ENCODE measurements around the gene CCDC51.

The CCDC51 gene

DNA sequence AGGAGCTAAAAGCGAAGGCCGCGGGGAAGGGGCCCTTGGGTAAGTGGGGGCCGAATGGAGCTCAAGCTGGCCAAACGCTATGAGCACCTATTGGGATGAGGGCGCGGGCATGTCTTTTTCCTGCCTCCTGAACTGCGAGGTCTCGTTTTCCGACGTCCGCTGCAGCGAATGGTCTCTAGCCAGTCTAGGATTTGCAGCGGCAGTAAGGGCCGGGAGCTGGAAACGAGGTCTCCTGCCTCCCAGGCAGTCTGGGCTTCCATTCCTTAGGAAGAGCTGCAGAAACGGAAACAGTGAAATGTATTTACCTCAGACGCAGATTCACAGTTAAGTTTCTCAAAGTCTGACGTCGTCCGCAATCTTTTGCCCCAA, 655 bp upstream of the CCDC51 start:
- TF ChIP-seq ZFP3 (CRISPR knock-in tag; IDR thresholded peaks at IDR 0.05), result no peak
- TF ChIP-seq, protein P1, sequence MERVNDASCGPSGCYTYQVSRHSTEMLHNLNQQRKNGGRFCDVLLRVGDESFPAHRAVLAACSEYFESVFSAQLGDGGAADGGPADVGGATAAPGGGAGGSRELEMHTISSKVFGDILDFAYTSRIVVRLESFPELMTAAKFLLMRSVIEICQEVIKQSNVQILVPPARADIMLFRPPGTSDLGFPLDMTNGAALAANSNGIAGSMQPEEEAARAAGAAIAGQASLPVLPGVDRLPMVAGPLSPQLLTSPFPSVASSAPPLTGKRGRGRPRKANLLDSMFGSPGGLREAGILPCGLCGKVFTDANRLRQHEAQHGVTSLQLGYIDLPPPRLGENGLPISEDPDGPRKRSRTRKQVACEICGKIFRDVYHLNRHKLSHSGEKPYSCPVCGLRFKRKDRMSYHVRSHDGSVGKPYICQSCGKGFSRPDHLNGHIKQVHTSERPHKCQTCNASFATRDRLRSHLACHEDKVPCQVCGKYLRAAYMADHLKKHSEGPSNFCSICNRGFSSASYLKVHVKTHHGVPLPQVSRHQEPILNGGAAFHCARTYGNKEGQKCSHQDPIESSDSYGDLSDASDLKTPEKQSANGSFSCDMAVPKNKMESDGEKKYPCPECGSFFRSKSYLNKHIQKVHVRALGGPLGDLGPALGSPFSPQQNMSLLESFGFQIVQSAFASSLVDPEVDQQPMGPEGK (CRISPR knock-in tag; IDR thresholded peaks at IDR 0.05; ENCODE audit: borderline replicate concordance), result no peak
- ATAC-seq, result peak; percentile 23

DNA sequence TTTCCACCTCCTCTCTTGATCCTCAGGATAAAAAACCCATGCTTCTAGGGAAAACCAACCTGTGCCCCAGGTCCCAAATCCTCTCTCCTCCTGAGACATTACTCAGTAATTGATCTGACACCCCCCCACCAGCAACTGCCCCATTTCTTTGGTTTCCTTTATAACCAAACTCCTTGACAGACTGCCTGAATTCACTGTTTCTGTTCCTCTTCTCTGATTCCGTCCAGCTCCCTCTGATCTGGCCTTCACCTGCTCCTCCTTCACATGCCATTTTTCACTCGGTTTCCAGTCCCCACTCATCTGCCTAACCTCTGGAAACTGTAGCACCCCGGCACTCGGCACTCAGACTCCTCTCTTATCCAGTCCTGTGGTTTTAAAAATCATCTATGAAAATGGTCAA, 2.1 kb downstream of the CCDC51 start:
- ATAC-seq, result no peak
- TF ChIP-seq PPARA (CRISPR knock-in tag; IDR thresholded peaks at IDR 0.05; ENCODE audit: borderline replicate concordance), result no peak
- TF ChIP-seq, protein P2, sequence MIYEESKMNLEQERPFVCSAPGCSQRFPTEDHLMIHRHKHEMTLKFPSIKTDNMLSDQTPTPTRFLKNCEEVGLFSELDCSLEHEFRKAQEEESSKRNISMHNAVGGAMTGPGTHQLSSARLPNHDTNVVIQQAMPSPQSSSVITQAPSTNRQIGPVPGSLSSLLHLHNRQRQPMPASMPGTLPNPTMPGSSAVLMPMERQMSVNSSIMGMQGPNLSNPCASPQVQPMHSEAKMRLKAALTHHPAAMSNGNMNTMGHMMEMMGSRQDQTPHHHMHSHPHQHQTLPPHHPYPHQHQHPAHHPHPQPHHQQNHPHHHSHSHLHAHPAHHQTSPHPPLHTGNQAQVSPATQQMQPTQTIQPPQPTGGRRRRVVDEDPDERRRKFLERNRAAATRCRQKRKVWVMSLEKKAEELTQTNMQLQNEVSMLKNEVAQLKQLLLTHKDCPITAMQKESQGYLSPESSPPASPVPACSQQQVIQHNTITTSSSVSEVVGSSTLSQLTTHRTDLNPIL (CRISPR knock-in tag; IDR thresholded peaks at IDR 0.05; ENCODE audit: low read depth), result no peak
- no peak for TF ChIP-seq GLIS3 (CRISPR knock-in tag; IDR thresholded peaks at IDR 0.05)
- TF ChIP-seq CSDC2 (CRISPR knock-in tag; IDR thresholded peaks at IDR 0.05), result no peak
- TF ChIP-seq RARB (CRISPR knock-in tag; IDR thresholded peaks at IDR 0.05), result no peak
- no peak for TF ChIP-seq SNAI2 (CRISPR knock-in tag; IDR thresholded peaks at IDR 0.05)
- no peak for TF ChIP-seq TOX (CRISPR knock-in tag; IDR thresholded peaks at IDR 0.05; ENCODE audit: borderline replicate concordance)

DNA sequence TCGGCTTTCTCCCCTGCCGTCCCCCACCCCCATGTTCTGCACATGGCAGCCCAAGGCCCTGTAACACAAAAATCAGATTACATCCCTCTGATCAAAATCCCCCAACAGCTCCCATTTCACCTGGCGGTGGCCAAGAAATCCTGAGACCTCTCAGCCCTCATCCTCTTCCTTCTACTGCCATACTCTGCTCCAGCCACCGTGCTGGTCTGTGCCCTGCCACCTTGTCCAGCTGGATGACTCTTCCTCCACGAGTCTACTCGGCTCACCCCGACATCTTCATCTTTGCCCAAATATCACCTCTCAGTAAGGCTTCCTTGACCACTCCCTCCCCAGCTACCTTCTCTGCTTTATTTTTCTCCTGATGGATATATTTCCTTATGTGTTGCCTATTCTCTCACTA, 3.1 kb downstream of the CCDC51 start:
- no peak for ATAC-seq
- TF ChIP-seq ZC3H10 (CRISPR knock-in tag; IDR thresholded peaks at IDR 0.05) (no peak), ARNTL (CRISPR knock-in tag; IDR thresholded peaks at IDR 0.05; ENCODE audit: borderline replicate concordance, low read depth) (no peak), ZNF70 (CRISPR knock-in tag; IDR thresholded peaks at IDR 0.05) (no peak), ISL1 (CRISPR knock-in tag; IDR thresholded peaks at IDR 0.05) (no peak), TCF4 (CRISPR knock-in tag; IDR thresholded peaks at IDR 0.05; ENCODE audit: borderline replicate concordance) (no peak)
- TF ChIP-seq, protein P3, sequence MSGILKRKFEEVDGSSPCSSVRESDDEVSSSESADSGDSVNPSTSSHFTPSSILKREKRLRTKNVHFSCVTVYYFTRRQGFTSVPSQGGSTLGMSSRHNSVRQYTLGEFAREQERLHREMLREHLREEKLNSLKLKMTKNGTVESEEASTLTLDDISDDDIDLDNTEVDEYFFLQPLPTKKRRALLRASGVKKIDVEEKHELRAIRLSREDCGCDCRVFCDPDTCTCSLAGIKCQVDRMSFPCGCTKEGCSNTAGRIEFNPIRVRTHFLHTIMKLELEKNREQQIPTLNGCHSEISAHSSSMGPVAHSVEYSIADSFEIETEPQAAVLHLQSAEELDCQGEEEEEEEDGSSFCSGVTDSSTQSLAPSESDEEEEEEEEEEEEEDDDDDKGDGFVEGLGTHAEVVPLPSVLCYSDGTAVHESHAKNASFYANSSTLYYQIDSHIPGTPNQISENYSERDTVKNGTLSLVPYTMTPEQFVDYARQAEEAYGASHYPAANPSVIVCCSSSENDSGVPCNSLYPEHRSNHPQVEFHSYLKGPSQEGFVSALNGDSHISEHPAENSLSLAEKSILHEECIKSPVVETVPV (CRISPR knock-in tag; IDR thresholded peaks at IDR 0.05), result no peak
- TF ChIP-seq, protein P2 (CRISPR knock-in tag; IDR thresholded peaks at IDR 0.05; ENCODE audit: low read depth), result no peak
- TF ChIP-seq, protein P4, sequence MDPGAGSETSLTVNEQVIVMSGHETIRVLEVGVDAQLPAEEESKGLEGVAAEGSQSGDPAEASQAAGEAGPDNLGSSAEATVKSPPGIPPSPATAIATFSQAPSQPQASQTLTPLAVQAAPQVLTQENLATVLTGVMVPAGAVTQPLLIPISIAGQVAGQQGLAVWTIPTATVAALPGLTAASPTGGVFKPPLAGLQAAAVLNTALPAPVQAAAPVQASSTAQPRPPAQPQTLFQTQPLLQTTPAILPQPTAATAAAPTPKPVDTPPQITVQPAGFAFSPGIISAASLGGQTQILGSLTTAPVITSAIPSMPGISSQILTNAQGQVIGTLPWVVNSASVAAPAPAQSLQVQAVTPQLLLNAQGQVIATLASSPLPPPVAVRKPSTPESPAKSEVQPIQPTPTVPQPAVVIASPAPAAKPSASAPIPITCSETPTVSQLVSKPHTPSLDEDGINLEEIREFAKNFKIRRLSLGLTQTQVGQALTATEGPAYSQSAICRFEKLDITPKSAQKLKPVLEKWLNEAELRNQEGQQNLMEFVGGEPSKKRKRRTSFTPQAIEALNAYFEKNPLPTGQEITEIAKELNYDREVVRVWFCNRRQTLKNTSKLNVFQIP (CRISPR knock-in tag; IDR thresholded peaks at IDR 0.05; ENCODE audit: borderline replicate concordance, low read depth), result no peak

DNA sequence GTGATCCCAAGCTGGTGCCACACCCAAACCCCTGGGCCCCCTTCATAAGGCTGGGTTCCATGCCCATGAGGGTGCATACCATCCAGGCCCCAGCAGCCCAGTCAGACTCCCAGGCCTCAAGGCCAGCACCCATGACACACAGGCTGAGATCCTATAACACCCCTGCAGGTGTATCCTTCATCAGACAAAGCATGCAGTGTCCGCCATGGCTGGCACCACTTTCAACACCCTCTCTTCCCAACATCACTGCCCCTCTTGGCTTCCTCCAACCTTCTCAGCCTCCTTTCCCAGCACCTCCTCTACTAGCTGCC, 3.5 kb downstream of the CCDC51 start:
- no peak for ATAC-seq
- TF ChIP-seq ZNF8 (CRISPR knock-in tag; IDR thresholded peaks at IDR 0.05) (no peak), TOX (CRISPR knock-in tag; IDR thresholded peaks at IDR 0.05; ENCODE audit: borderline replicate concordance) (no peak), ZFP3 (CRISPR knock-in tag; IDR thresholded peaks at IDR 0.05) (no peak), CSDC2 (CRISPR knock-in tag; IDR thresholded peaks at IDR 0.05) (no peak), GLIS3 (CRISPR knock-in tag; IDR thresholded peaks at IDR 0.05) (no peak)
- TF ChIP-seq, protein P4 (CRISPR knock-in tag; IDR thresholded peaks at IDR 0.05; ENCODE audit: borderline replicate concordance, low read depth), result no peak
- TF ChIP-seq, protein P5, sequence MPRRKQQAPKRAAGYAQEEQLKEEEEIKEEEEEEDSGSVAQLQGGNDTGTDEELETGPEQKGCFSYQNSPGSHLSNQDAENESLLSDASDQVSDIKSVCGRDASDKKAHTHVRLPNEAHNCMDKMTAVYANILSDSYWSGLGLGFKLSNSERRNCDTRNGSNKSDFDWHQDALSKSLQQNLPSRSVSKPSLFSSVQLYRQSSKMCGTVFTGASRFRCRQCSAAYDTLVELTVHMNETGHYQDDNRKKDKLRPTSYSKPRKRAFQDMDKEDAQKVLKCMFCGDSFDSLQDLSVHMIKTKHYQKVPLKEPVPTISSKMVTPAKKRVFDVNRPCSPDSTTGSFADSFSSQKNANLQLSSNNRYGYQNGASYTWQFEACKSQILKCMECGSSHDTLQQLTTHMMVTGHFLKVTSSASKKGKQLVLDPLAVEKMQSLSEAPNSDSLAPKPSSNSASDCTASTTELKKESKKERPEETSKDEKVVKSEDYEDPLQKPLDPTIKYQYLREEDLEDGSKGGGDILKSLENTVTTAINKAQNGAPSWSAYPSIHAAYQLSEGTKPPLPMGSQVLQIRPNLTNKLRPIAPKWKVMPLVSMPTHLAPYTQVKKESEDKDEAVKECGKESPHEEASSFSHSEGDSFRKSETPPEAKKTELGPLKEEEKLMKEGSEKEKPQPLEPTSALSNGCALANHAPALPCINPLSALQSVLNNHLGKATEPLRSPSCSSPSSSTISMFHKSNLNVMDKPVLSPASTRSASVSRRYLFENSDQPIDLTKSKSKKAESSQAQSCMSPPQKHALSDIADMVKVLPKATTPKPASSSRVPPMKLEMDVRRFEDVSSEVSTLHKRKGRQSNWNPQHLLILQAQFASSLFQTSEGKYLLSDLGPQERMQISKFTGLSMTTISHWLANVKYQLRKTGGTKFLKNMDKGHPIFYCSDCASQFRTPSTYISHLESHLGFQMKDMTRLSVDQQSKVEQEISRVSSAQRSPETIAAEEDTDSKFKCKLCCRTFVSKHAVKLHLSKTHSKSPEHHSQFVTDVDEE (CRISPR knock-in tag; IDR thresholded peaks at IDR 0.05), result no peak

All from SK-N-SH treated with all-trans-retinoic acid at 6 μM for 48 hours (cell line).